ENCODE results near the gene SLC35E3.

GRCh38 chr12:68792952-68793351, 47.0 kb downstream of the SLC35E3 start:
- TF ChIP-seq CTCF (IDR thresholded peaks at IDR 0.05) = no peak
- TF ChIP-seq POLR2AphosphoS5 (IDR thresholded peaks at IDR 0.05; ENCODE audit: low read depth, low read length) = no peak
- TF ChIP-seq TAF1 (IDR thresholded peaks at IDR 0.05; ENCODE audit: borderline replicate concordance, low read depth, low read length) = no peak
